ENCODE measurements around the gene CACNA1E.

The CACNA1E gene

DNA sequence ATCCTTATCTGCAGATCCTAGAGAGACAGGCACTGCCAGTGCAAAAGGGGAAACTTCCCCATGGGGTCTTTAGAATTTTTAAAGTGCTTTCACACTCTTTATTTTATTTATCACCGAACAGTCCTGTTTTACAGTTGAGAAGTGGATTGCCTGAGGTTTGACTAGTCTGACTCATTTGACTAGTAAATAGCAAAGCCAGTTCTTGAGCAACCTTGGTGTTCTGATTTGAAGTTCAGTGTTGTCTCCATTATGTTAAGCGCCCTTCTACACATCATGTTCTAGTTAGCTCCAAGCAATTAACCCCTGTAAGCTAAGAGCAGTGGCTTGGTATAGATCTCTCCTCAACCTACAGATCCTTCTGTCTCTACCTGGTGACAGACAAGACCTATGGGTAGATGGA lies 262.9 kb downstream of the CACNA1E start:
- in situ Hi-C loops (cut with MboI; ENCODE audit: low sequenced_read_pairs): no loop called here

DNA sequence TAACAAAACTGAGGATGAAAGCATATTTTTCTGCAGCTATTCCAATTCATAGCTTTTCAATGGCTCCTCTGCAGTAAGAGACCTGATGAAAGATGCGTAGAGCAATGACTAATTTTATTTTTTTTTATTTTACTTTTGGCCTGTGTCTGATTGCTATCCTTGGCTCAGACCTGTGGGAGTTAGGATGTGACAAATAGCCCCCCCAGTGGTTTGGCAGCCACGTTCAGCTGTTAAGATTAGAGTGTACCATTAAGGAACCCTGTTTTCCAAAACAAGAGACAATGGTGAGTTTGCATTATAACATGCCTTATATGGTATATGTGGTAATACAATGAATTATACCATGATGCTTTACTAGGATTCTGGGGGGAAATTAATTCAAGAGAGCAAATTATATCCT lies 264.7 kb downstream of the CACNA1E start:
- in situ Hi-C loops (cut with MboI; ENCODE audit: low sequenced_read_pairs): no loop called here

- in situ Hi-C loops (cut with MboI; ENCODE audit: low sequenced_read_pairs): no loop called here
These were observed 270.8 kb downstream of the CACNA1E start for GRCh38 chr1:181754103-181754502.

DNA sequence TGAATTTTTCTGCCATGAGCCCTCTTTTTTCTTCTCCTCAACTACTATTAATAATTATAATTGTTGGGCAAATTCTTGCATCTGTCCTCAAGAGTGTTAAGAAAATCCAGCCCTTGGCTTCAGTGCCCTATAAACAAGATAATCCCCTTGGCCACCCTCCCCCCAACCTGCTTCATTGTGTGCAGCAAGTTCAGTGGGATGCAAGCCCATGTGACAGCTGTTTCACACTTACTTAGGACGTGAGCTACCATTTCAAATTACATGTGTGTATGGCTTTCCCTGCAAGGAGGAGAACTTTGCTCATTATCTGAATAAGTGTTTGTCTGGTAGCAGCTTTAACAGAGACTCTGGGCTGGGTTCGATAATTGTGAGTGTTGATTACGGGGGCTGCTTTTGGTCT lies 276.2 kb downstream of the CACNA1E start:
- in situ Hi-C loops (cut with MboI; ENCODE audit: low sequenced_read_pairs): no loop called here

GRCh38 chr1:181763736-181764135 lies 280.4 kb downstream of the CACNA1E start:
- in situ Hi-C loops (cut with MboI; ENCODE audit: low sequenced_read_pairs): no loop called here

DNA sequence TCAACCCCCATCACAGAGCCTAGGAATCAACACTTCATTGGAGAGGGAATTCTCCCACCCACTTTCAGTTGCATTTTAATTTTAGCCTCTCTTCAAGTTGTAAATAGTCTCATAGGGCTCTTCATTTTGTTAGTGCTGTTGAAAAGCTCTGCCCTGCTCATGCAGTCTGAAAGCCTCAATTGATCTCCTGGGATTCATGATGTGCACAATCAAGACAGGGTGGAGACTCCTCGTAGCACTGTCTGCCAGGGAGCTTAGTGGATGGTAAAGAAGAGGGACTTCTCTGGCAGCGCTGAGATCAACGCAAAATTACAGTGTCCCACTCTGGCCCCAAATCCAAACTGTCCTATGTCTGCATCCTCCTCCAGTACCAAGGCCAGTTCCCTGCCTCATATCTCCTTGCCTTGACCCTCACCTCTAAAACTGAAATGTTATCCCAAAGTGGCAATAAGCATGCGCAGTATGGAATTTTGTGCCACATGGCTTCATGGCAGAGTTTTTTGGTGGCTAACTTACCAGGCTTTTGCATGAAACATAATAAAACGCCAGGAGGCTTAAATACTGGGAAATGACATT lies 282.2 kb downstream of the CACNA1E start:
- in situ Hi-C loops (cut with MboI; ENCODE audit: low sequenced_read_pairs): no loop called here

DNA sequence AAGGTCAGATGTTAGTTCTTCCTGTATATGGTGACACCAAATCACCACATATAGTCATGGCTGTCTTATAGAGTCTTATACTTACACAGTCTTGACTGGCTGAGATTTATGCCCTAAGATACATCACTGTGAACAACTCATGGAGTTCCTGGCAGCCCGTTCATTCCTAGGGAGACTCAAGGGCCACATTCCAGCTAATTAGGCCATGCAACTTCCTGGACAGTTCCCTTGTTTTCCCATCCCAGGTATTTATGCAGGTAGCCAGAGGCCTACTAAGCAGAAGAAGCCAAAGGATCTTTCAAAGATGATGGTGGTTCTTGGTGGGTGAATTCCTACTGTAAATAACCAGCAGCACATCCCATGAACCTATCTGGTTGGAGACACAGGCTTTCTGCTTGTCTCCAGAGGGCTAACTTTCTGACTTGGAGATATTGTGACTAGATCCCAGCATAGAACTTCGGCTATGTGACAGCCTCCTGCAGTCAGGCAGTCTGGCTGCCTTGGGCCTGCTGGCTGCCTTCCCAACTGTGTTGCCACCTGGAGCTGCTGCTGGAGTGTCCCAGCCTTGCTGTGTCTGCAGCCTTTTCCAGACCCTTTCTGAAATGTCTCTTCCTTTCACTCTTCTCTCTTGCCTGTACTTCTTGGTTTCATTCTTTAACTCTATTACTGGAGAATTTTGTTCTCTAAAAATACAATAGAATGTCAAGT lies 283.8 kb downstream of the CACNA1E start:
- in situ Hi-C loops (cut with MboI; ENCODE audit: low sequenced_read_pairs): no loop called here

DNA sequence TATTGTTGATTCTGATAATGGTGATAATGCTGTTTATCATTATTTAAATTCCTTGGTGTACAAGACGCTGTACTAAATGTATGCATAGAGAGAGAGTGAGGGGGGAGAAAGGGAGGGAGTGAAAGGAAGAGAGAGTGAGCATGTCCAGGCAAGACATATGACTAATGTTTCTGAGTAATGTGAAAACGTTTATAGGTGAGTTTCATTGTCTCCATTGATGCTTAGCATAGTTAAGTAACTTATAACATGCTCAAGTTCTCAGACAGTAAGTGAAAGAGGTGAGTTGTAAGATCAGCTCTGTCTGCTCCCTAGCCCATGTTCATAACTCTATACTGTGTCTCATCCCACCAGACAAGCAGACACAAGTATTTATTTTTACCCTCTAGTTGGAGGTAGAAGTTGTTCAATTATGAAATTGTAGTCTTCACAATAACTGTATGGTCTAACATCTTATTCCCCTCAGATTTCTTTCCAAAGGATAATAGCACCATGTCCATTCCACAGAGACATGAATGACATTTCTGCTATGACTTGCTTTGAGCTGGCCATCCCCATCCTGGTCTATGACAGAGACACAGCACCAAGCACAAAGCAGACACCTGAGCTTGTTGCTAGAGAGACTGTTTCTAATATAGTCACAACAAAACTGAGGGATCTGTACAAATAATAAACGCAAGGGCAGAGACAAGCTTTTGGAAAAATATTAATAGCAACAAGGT lies 285.1 kb downstream of the CACNA1E start:
- in situ Hi-C loops (cut with MboI; ENCODE audit: low sequenced_read_pairs): no loop called here

- in situ Hi-C loops (cut with MboI; ENCODE audit: low sequenced_read_pairs): no loop called here
These were observed 285.6 kb downstream of the CACNA1E start for GRCh38 chr1:181768930-181769280.

GRCh38 chr1:181769846-181770245 lies 286.5 kb downstream of the CACNA1E start:
- in situ Hi-C loops (cut with MboI; ENCODE audit: low sequenced_read_pairs): no loop called here

DNA sequence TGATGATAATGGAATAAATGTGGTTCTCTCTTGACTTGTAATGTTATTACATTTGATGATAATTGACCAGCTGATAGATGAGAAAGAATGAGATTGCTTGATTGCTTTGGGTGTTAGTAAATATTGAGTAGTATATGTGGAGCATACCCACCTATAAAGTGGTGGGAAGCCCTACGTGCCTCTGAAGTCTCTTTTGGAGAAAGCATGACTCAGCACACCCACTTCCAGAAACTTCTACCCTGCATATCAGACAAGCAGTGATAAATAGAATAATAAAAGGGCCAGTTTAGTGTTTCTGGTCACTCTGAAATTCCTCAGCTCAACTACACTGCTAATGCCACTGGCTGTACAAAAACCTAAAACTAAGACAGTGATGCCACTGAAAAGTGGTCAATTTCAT lies 289.4 kb downstream of the CACNA1E start:
- in situ Hi-C loops (cut with MboI; ENCODE audit: low sequenced_read_pairs): no loop called here

DNA sequence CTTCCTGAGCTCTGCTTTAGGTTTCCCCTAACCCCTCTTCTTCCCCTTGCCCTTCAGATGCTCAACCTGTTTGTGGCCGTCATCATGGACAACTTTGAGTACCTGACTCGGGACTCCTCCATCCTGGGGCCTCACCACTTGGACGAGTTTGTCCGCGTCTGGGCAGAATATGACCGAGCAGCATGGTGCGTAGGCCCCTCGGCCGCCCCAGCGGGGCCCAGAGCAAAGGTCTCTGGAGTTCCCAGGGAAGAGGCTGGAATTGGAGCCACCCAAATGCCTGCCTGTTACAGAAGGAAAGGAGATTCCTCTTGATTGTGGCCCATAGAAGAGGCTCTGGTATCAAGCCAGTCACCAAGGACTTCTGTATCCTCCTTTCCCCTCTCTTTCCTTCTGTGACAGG lies 292.7 kb downstream of the CACNA1E start:
- in situ Hi-C loops (cut with MboI; ENCODE audit: low sequenced_read_pairs): no loop called here

- in situ Hi-C loops (cut with MboI; ENCODE audit: low sequenced_read_pairs): no loop called here
These were observed 294.0 kb downstream of the CACNA1E start for GRCh38 chr1:181777286-181777685.

- in situ Hi-C loops (cut with MboI; ENCODE audit: low sequenced_read_pairs): no loop called here
These were observed 294.5 kb downstream of the CACNA1E start for GRCh38 chr1:181777812-181778211.

GRCh38 chr1:181778640-181779260 lies 295.4 kb downstream of the CACNA1E start:
- in situ Hi-C loops (cut with MboI; ENCODE audit: low sequenced_read_pairs): no loop called here

DNA sequence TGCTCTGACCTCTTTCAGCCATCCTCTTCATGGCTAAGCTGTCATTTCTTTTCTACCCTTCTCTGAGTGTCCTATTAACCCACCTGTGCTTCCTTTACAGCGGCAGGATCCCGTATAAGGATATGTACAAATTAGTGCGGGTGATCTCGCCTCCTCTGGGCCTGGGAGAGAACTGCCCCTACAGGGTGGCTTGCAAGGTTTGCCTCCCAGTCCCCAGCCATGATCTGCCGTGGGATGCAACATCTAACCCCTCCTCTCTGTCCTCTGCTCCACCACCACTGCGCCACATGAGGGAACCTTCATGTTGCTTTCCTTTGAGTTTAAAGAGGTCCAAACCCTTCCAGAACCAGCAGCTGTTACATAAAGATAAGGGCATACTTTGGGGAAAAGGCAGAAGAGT lies 296.0 kb downstream of the CACNA1E start:
- in situ Hi-C loops (cut with MboI; ENCODE audit: low sequenced_read_pairs): no loop called here

DNA sequence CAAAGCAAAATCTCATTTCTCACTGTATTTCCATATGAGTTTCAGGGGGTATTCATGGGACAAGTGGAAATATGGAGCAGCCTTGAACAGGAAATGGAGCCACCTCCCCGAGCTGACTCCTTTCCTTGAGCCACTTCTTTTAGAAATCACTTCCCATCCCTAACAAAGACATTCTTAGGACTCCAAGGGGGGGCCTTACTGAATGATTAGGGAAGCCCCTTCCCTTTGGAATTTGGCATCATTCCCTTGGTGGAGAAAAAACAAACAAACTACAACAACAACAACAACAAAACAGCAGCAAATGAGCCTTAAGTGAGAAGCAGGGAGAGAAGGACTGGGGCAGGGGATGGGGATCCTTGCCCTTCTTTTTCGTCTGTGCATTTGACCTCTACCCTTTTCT lies 299.9 kb downstream of the CACNA1E start:
- in situ Hi-C loops (cut with MboI; ENCODE audit: low sequenced_read_pairs): no loop called here

DNA sequence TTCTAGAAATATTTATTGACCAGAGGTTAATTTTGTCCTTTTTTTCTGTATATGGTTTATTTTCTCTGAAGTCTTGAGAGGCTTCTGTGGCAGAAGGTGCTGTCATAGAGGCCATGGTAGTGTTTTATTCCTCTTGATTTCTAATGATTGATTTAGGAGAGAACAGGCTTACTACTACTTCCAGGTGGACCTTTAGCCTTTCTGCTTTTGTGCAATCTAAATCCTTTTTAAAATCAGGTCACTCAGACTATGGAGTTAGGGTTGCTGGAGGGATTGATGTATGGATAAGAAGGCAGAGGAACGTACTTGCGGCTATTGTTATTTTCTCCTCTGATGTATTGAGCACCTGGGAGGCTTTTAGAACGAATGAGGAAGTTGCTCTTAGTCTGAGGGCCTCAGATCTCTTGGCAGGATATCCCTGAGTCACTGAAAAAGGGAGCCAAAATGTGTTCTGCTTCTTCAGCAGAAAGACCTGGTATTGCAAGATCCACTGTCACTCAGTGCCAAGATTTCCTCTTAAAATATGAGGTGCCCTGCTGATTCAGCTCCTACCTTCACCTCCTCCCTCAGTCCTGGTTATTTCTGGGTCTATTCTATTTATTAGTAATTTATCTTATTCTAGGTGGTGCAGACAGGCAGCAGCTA lies 300.8 kb downstream of the CACNA1E start:
- in situ Hi-C loops (cut with MboI; ENCODE audit: low sequenced_read_pairs): no loop called here

DNA sequence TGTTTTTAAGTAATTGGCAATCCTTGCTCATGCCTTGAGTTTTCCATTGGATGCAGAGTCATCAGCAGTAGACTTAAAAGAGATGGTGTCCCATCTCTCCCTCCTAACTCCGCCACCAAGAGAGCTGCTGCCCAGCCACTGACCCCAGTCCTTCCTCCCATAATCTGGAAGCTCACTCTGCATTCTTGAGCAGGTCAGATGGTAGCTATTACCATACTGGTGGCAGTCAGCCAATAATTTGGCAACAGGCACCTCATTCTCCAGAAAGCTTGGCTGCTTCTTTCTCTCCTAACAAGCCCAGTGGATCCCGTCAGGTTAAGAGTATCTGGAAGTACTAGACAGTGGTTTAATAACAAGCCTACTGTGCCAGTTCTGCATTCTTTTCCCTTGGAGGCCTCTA lies 306.1 kb downstream of the CACNA1E start:
- in situ Hi-C loops (cut with MboI; ENCODE audit: low sequenced_read_pairs): no loop called here

DNA sequence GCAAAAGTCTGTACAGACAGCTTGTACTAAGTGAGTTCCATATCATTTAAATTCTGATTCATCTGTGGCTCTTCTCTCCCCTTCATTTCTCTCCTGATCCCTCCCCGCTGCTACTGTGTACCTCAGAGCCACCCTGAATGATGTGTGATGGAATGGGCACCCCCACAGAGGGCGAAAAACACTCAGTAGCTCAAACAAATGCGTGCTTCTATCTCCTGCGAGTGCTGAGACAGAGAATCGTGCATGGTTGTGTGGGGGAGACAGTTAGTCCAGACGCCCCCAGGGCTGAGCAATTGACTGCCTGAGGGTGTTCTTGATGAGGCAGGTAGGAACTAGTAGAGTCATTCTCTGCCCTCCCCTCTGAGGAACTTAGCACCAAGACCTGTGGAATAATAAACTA lies 308.4 kb downstream of the CACNA1E start:
- in situ Hi-C loops (cut with MboI; ENCODE audit: low sequenced_read_pairs): no loop called here

DNA sequence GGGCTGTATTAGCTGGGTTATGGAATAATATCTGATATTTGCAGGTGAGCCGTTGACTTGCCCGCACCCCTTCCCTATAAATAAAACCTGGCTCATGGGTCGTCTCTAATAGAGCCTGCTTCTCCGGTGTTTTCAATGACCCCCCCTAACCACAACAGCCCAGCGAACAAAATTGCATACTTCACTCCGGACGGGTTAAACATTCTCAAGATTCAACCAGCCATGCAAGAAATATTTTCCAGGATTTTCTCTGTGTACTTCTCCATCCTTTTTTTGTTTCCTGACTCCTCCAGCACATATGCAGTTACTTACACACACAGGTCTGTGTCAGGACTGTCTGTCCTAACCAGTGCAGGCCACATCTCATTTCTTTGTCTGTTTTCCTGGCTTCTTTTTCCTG lies 310.5 kb downstream of the CACNA1E start:
- in situ Hi-C loops (cut with MboI; ENCODE audit: low sequenced_read_pairs): no loop called here
